ENCODE measurements around the gene FAM114A1. TPM values are rescaled to one million over a fixed set of nuclear protein-coding genes. Genes with fewer than 3 reads are reported as not detected.

Gene FAM114A1
- total RNA-seq, 1 donor from 2014 or later: 7.4 TPM

- H3K27me3 ChIP-seq: no peaks in the 10 kb centered on the region
- H3K4me3 Mint-ChIP-seq: no peak overlapping the region
- no peaks in the 10 kb centered on the region for H3F3A ChIP-seq (ENCODE audit: low read depth)
- no peak overlapping the region for H3K4me2 ChIP-seq
- peaks cover 5% of the 10 kb centered on the region for H3K27me3 Mint-ChIP-seq (ENCODE audit: insufficient read depth, low read depth)
- TF ChIP-seq EZH2 (IDR thresholded peaks at IDR 0.05) (no peak), CTCF (IDR thresholded peaks at IDR 0.05) (no peak), EZH2phosphoT487 (IDR thresholded peaks at IDR 0.05) (no peak)
- no peak overlapping the region for H3K9ac ChIP-seq
- peaks cover 5% of the 10 kb centered on the region for H3K36me3 Mint-ChIP-seq
- no peaks in the 10 kb centered on the region for H3K9me3 Mint-ChIP-seq
- H3K36me3 ChIP-seq: no peaks in the 10 kb centered on the region
- H3K9me3 ChIP-seq (ENCODE audit: low read depth): no peaks in the 10 kb centered on the region
- no peak overlapping the region for H2AFZ ChIP-seq (replicated peaks)
- no peak overlapping the region for H3K27ac Mint-ChIP-seq
- H3K79me2 ChIP-seq (ENCODE audit: low read depth): no peaks in the 10 kb centered on the region
- no peak overlapping the region for H3K27ac ChIP-seq
- H3K4me3 ChIP-seq: no peak overlapping the region
- DNase-seq (ENCODE audit: low spot score): no peak
- H4K20me1 ChIP-seq (ENCODE audit: low read depth): no peaks in the 10 kb centered on the region
- H3K4me1 Mint-ChIP-seq: peaks cover 34% of the 10 kb centered on the region
- H3K4me1 ChIP-seq: peaks cover 13% of the 10 kb centered on the region
Measured at GRCh38 chr4:38931125-38931524, 63.5 kb downstream of the FAM114A1 start.

GRCh38 chr4:38935391-38936073 is 67.9 kb downstream of the FAM114A1 start:
- no peaks in the 10 kb centered on the region for H3K27me3 ChIP-seq
- DNase-seq (ENCODE audit: low spot score): no peak
- H2AFZ ChIP-seq (replicated peaks): no peak overlapping the region
- Mint-ChIP-seq H3K27me3 (ENCODE audit: insufficient read depth, low read depth) (no peaks in the 10 kb centered on the region), H3K4me3 (no peak overlapping the region), H3K9me3 (no peaks in the 10 kb centered on the region), H3K4me1 (peaks cover 6% of the 10 kb centered on the region), H3K36me3 (peaks cover 2% of the 10 kb centered on the region), H3K27ac (peak overlapping the region; percentile 37)
- no peaks in the 10 kb centered on the region for H3K79me2 ChIP-seq (ENCODE audit: low read depth)
- H3K4me1 ChIP-seq: peaks cover 2% of the 10 kb centered on the region
- H3K4me3 ChIP-seq: no peak overlapping the region
- no peak overlapping the region for H3K9ac ChIP-seq
- H3K9me3 ChIP-seq (ENCODE audit: low read depth): no peaks in the 10 kb centered on the region
- no peaks in the 10 kb centered on the region for H3K36me3 ChIP-seq
- H4K20me1 ChIP-seq (ENCODE audit: low read depth): no peaks in the 10 kb centered on the region
- no peaks in the 10 kb centered on the region for H3F3A ChIP-seq (ENCODE audit: low read depth)
- H3K4me2 ChIP-seq: no peak overlapping the region
- H3K27ac ChIP-seq: no peak overlapping the region
- no peak for TF ChIP-seq EZH2 (IDR thresholded peaks at IDR 0.05)
- TF ChIP-seq CTCF (IDR thresholded peaks at IDR 0.05): no peak
- TF ChIP-seq EZH2phosphoT487 (IDR thresholded peaks at IDR 0.05): no peak

GRCh38 chr4:38939165-38939564 is 71.6 kb downstream of the FAM114A1 start:
- Histone ChIP-seq H3K9ac (no peak overlapping the region), H3F3A (ENCODE audit: low read depth) (no peaks in the 10 kb centered on the region), H3K4me2 (no peak overlapping the region), H2AFZ (replicated peaks) (no peak overlapping the region), H3K4me3 (no peak overlapping the region), H3K27me3 (no peaks in the 10 kb centered on the region), H3K36me3 (no peaks in the 10 kb centered on the region), H3K27ac (no peak overlapping the region), H3K79me2 (ENCODE audit: low read depth) (no peaks in the 10 kb centered on the region), H3K4me1 (no peaks in the 10 kb centered on the region), H4K20me1 (ENCODE audit: low read depth) (no peaks in the 10 kb centered on the region), H3K9me3 (ENCODE audit: low read depth) (no peaks in the 10 kb centered on the region)
- Mint-ChIP-seq H3K36me3 (no peaks in the 10 kb centered on the region), H3K27ac (no peak overlapping the region), H3K27me3 (ENCODE audit: insufficient read depth, low read depth) (no peaks in the 10 kb centered on the region), H3K4me1 (peaks cover 5% of the 10 kb centered on the region), H3K9me3 (no peaks in the 10 kb centered on the region), H3K4me3 (no peak overlapping the region)
- DNase-seq (ENCODE audit: low spot score): no peak
- TF ChIP-seq CTCF (IDR thresholded peaks at IDR 0.05) (no peak), EZH2 (IDR thresholded peaks at IDR 0.05) (no peak)

All from neural progenitor cell (in vitro differentiated cells).